Right lobe of liver (tissue), 6 donors: ENCODE data around the gene FBP1. TPM values are rescaled to one million over a fixed set of nuclear protein-coding genes. Genes with fewer than 3 reads are reported as not detected.
"Not testable (repeated sequence)": the region's sequence is repeated elsewhere in the genome, so short reads cannot be mapped to it uniquely, and the experiment has no call there.

ENCODE experiments used
- ATAC-seq, 4 donors: fragments of 200-7000 bp; cut with Tn5 transposase; one replicate each; pipeline ENCODE4 v1.9.1; 2020; ENCODE audit warnings: mild to moderate bottlenecking in 4 of 4, moderate library complexity in 4 of 4
- DNase-seq, 3 donors: peaks; one replicate each; pipeline ENCODE4 v3.0.0-alpha.2; 2020
- H3K27ac ChIP-seq, 3 donors: fragments of 200-600 bp; one replicate each; pipeline ENCODE4 v1.8.0; 2022
- H3K27me3 ChIP-seq, 2 donors: fragments of 200-600 bp; one replicate each; pipeline ENCODE4 v1.8.0; 2022
- H3K36me3 ChIP-seq, 4 donors: fragments of 200-600 bp; sonication (generic) in 1 of 4; one replicate each; pipeline versions ENCODE4 v1.5.1 to v1.8.0; 2017 to 2022; ENCODE audit warnings: control low read depth in 1 of 4
- H3K4me1 ChIP-seq, 4 donors: fragments of 200-600 bp; sonication (generic) in 1 of 4; one replicate each; pipeline versions ENCODE4 v1.5.1 to v1.8.0; 2017 to 2022; ENCODE audit warnings: control low read depth in 1 of 4
- H3K4me3 ChIP-seq, 3 donors: fragments of 200-600 bp; one replicate each; pipeline ENCODE4 v1.8.0; 2022
- H3K9me3 ChIP-seq, 4 donors: fragments of 200-600 bp; sonication (generic) in 1 of 4; one replicate each; pipeline versions ENCODE4 v1.5.1 to v1.8.0; 2017 to 2022; ENCODE audit warnings: control low read depth in 1 of 4
- CTCF ChIP-seq, 4 donors: fragments of 200-600 bp in 3 of 4; fragments of 450-650 bp in 1 of 4; IDR thresholded peaks; one replicate each; pipeline versions ENCODE4 v1.5.1 to v1.8.0; 2016 to 2022; ENCODE audit warnings: antibody characterized with exemption in 4 of 4, mild to moderate bottlenecking in 2 of 4
- POLR2A ChIP-seq: fragments of 450-650 bp; IDR thresholded peaks from one replicate; pipeline ENCODE4 v1.6.1; 2017; ENCODE audit warnings: antibody characterized with exemption, mild to moderate bottlenecking
- WGBS: methylation state at CpG from one replicate; pipeline ENCODE4 v1.1.6; 2018; ENCODE audit warnings: low coverage, low lambda C conversion rate; ENCODE audit not compliant: insufficient coverage; ENCODE audit errors: missing lambda C conversion rate; 5-methylcytosine and 5-hydroxymethylcytosine counted together
- intact Hi-C, 2 donors: fragments of 100-400 bp; cut with DNase I; formaldehyde crosslinking; loops; one replicate each; pipeline versions ENCODE4 v1.11.2 to v1.14.1; 2022
- total RNA-seq, 6 experiments: library from RNA; depleted of rRNA in 2 of 6; stranded (reverse); fragments of >200 nt in 2 of 6; fragmentation: NEBNext Ultra II Directional in 3 of 6; extraction: Animal tissue kit (Norgen Biotek cat#: 25700) in 3 of 6; gene quantifications; one replicate each; pipeline versions ENCODE4 v1.1.0 to v1.2.4, GENCODE V29; 2016 to 2023
- donor health status: DM: no; HTN: yes; CAD: no.
- donor health status: DM: no; HTN: no; CAD: no.
- donor health status: DM: no; HTN: no; CAD: no.
- donor health status: DM: no; HTN: yes; CAD: no.
- donor health status: DM: no; HTN: yes; CAD: no.

The FBP1 gene
- total RNA-seq, 6 experiments from 2014 or later, result 180 to 781 (median 384) TPM

GRCh38 chr9:94568250-94568889 lies 70.9 kb downstream of the FBP1 start:
- TF ChIP-seq CTCF (IDR thresholded peaks at IDR 0.05) (no peak), POLR2A (no peak)
- Histone ChIP-seq H3K27me3 (no peaks in the 10 kb centered on the region), H3K27ac (no peak overlapping the region), H3K36me3 (no peaks in the 10 kb centered on the region), H3K4me1 (no peaks in the 10 kb centered on the region), H3K9me3 (no peaks in the 10 kb centered on the region), H3K4me3 (no peak overlapping the region)
- WGBS, result 76% methylated on average over 3 of the region's 3 CpGs
- no peak for ATAC-seq
- intact Hi-C loops, result no loop called here
- no peak for DNase-seq

- intact Hi-C loops, result no loop called here
- Histone ChIP-seq H3K4me3 (no peak overlapping the region), H3K27ac (no peak overlapping the region), H3K9me3 (no peaks in the 10 kb centered on the region), H3K4me1 (no peaks in the 10 kb centered on the region), H3K36me3 (no peaks in the 10 kb centered on the region), H3K27me3 (no peaks in the 10 kb centered on the region)
- no peak for TF ChIP-seq CTCF (IDR thresholded peaks at IDR 0.05)
- no peak for TF ChIP-seq POLR2A
- WGBS, result 71% methylated on average over 2 of the region's 2 CpGs
- DNase-seq, result no peak
- ATAC-seq, result no peak
Measured at GRCh38 chr9:94567271-94567670, 72.0 kb downstream of the FBP1 start.

GRCh38 chr9:94566550-94566949 lies 72.8 kb downstream of the FBP1 start:
- H3K9me3 ChIP-seq, result no peaks in the 10 kb centered on the region
- H3K36me3 ChIP-seq, result no peaks in the 10 kb centered on the region
- H3K4me1 ChIP-seq, result no peaks in the 10 kb centered on the region
- no peak for ATAC-seq
- intact Hi-C loops, result no loop called here
- H3K27me3 ChIP-seq, result no peaks in the 10 kb centered on the region
- TF ChIP-seq POLR2A (no peak), CTCF (IDR thresholded peaks at IDR 0.05) (no peak)
- no peak overlapping the region for H3K27ac ChIP-seq
- no peak overlapping the region for H3K4me3 ChIP-seq
- DNase-seq, result no peak

GRCh38 chr9:94564279-94564678 lies 75.0 kb downstream of the FBP1 start:
- intact Hi-C loops, H3K27me3 ChIP-seq, H3K4me3 ChIP-seq: not testable (repeated sequence)

GRCh38 chr9:94563548-94563947 lies 75.8 kb downstream of the FBP1 start:
- no peaks in the 10 kb centered on the region for H3K36me3 ChIP-seq
- TF ChIP-seq POLR2A (no peak), CTCF (IDR thresholded peaks at IDR 0.05) (no peak)
- no peak for ATAC-seq
- H3K9me3 ChIP-seq, result no peaks in the 10 kb centered on the region
- no peaks in the 10 kb centered on the region for H3K27me3 ChIP-seq
- no peak overlapping the region for H3K4me3 ChIP-seq
- no peak overlapping the region for H3K27ac ChIP-seq
- no peaks in the 10 kb centered on the region for H3K4me1 ChIP-seq
- 48% methylated on average over 2 of the region's 2 CpGs for WGBS
- DNase-seq, result no peak
- intact Hi-C loops, result no loop called here

More at GRCh38 chr9:94564279-94564678, 75.0 kb downstream of the FBP1 start:
- H3K4me1 ChIP-seq, ATAC-seq, DNase-seq, H3K27ac ChIP-seq, H3K36me3 ChIP-seq, H3K9me3 ChIP-seq: not testable (repeated sequence)
- 67% methylated on average over 3 of the region's 3 CpGs for WGBS
